Measurements from ENCODE around the gene PSMB7.

Gene PSMB7

GRCh38 chr9:124376329-124376728 is 38.9 kb downstream of the PSMB7 start:
- Histone ChIP-seq H3K36me3 (ENCODE audit: control insufficient read depth, low read length) (peaks cover 28% of the 10 kb centered on the region; the same call in 1 of the 2 replicates), H4K20me1 (ENCODE audit: control insufficient read depth, insufficient read depth, low read depth, low read length) (peaks cover 3% of the 10 kb centered on the region; the same call in 1 of the 2 replicates), H3K9me2 (replicated peaks; ENCODE audit: control insufficient read depth, low read length) (no peaks in the 10 kb centered on the region), H3K4me3 (ENCODE audit: low read length) (no peak overlapping the region), H3K27me3 (ENCODE audit: control insufficient read depth, low read length) (no peaks in the 10 kb centered on the region), H3K9me3 (ENCODE audit: control insufficient read depth, insufficient read depth, low read length) (no peaks in the 10 kb centered on the region), H3K4me1 (ENCODE audit: control insufficient read depth, low read length) (no peaks in the 10 kb centered on the region), H3K4me2 (ENCODE audit: low read length) (no peak overlapping the region), H3F3A (ENCODE audit: control insufficient read depth, insufficient read depth) (no peaks in the 10 kb centered on the region), H3K79me2 (ENCODE audit: control insufficient read depth, low read length) (peaks cover 49% of the 10 kb centered on the region), H3K27ac (ENCODE audit: low read depth, low read length) (no peak overlapping the region)
- TF ChIP-seq, protein P1, sequence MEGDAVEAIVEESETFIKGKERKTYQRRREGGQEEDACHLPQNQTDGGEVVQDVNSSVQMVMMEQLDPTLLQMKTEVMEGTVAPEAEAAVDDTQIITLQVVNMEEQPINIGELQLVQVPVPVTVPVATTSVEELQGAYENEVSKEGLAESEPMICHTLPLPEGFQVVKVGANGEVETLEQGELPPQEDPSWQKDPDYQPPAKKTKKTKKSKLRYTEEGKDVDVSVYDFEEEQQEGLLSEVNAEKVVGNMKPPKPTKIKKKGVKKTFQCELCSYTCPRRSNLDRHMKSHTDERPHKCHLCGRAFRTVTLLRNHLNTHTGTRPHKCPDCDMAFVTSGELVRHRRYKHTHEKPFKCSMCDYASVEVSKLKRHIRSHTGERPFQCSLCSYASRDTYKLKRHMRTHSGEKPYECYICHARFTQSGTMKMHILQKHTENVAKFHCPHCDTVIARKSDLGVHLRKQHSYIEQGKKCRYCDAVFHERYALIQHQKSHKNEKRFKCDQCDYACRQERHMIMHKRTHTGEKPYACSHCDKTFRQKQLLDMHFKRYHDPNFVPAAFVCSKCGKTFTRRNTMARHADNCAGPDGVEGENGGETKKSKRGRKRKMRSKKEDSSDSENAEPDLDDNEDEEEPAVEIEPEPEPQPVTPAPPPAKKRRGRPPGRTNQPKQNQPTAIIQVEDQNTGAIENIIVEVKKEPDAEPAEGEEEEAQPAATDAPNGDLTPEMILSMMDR (IDR thresholded peaks at IDR 0.05; ENCODE audit: low read depth, low read length, poor library complexity, severe bottlenecking): no peak
- TF ChIP-seq EZH2phosphoT487 (IDR thresholded peaks at IDR 0.05; ENCODE audit: borderline replicate concordance, low read length): no peak

GRCh38 chr9:124375726-124376125 is 39.5 kb downstream of the PSMB7 start:
- H3K9me3 ChIP-seq (ENCODE audit: control insufficient read depth, insufficient read depth, low read length): no peaks in the 10 kb centered on the region
- no peak overlapping the region for H3K4me3 ChIP-seq (ENCODE audit: low read length)
- no peak overlapping the region for H3K4me2 ChIP-seq (ENCODE audit: low read length)
- H3K36me3 ChIP-seq (ENCODE audit: control insufficient read depth, low read length): peaks cover 24% of the 10 kb centered on the region; the same call in 1 of the 2 replicates
- TF ChIP-seq EZH2phosphoT487 (IDR thresholded peaks at IDR 0.05; ENCODE audit: borderline replicate concordance, low read length): no peak
- TF ChIP-seq, protein P1 (IDR thresholded peaks at IDR 0.05; ENCODE audit: low read depth, low read length, poor library complexity, severe bottlenecking): no peak
- H3F3A ChIP-seq (ENCODE audit: control insufficient read depth, insufficient read depth): no peaks in the 10 kb centered on the region
- H3K9me2 ChIP-seq (replicated peaks; ENCODE audit: control insufficient read depth, low read length): no peaks in the 10 kb centered on the region
- peaks cover 3% of the 10 kb centered on the region; the same call in 1 of the 2 replicates for H4K20me1 ChIP-seq (ENCODE audit: control insufficient read depth, insufficient read depth, low read depth, low read length)
- no peak overlapping the region for H3K27ac ChIP-seq (ENCODE audit: low read depth, low read length)
- H3K79me2 ChIP-seq (ENCODE audit: control insufficient read depth, low read length): peaks cover 52% of the 10 kb centered on the region
- H3K4me1 ChIP-seq (ENCODE audit: control insufficient read depth, low read length): no peaks in the 10 kb centered on the region
- no peaks in the 10 kb centered on the region for H3K27me3 ChIP-seq (ENCODE audit: control insufficient read depth, low read length)

GRCh38 chr9:124373851-124374250 is 41.4 kb downstream of the PSMB7 start:
- H3K36me3 ChIP-seq (ENCODE audit: control insufficient read depth, low read length): peaks cover 17% of the 10 kb centered on the region; the same call in 1 of the 2 replicates
- TF ChIP-seq, protein P1 (IDR thresholded peaks at IDR 0.05; ENCODE audit: low read depth, low read length, poor library complexity, severe bottlenecking): no peak
- TF ChIP-seq EZH2phosphoT487 (IDR thresholded peaks at IDR 0.05; ENCODE audit: borderline replicate concordance, low read length): no peak
- peaks cover 58% of the 10 kb centered on the region for H3K79me2 ChIP-seq (ENCODE audit: control insufficient read depth, low read length)
- no peak overlapping the region for H3K4me2 ChIP-seq (ENCODE audit: low read length)
- H3K9me3 ChIP-seq (ENCODE audit: control insufficient read depth, insufficient read depth, low read length): no peaks in the 10 kb centered on the region
- H3K9me2 ChIP-seq (replicated peaks; ENCODE audit: control insufficient read depth, low read length): no peaks in the 10 kb centered on the region
- H3F3A ChIP-seq (ENCODE audit: control insufficient read depth, insufficient read depth): no peaks in the 10 kb centered on the region
- H3K27ac ChIP-seq (ENCODE audit: low read depth, low read length): no peak overlapping the region
- H3K27me3 ChIP-seq (ENCODE audit: control insufficient read depth, low read length): no peaks in the 10 kb centered on the region
- H3K4me3 ChIP-seq (ENCODE audit: low read length): no peak overlapping the region
- no peaks in the 10 kb centered on the region for H3K4me1 ChIP-seq (ENCODE audit: control insufficient read depth, low read length)
- H4K20me1 ChIP-seq (ENCODE audit: control insufficient read depth, insufficient read depth, low read depth, low read length): peaks cover 8% of the 10 kb centered on the region; the same call in 1 of the 2 replicates

Measured in DOHH2 (cell line).